MM.1S (cell line): ENCODE results near the gene CLCN4.

Experiments used
- CTCF ChIP-seq: fragments of 300-600 bp; sonication (generic); IDR thresholded peaks from 2 replicates; pipeline ENCODE4 v1.5.1; 2016; ENCODE audit warnings: antibody characterized with exemption, low read length, mixed read lengths
- EZH2 ChIP-seq: fragments of 300-600 bp; sonication (generic); optimal IDR thresholded peaks from 2 replicates; pipeline ENCODE3; 2017; ENCODE audit warnings: low read depth, mild to moderate bottlenecking, antibody characterized with exemption, low read length, mixed read lengths

GRCh38 chrX:10119399-10119990, 37.3 kb upstream of the CLCN4 start:
- TF ChIP-seq CTCF (peak; percentile 100), EZH2 (no peak)
